Stimulated activated CD8-positive, alpha-beta memory T cell treated with anti-CD3 and anti-CD28 coated beads, Interleukin-4, amount 100 ng/mL, for 24 hours (primary cell): Measurements from ENCODE around the gene PPP1R3D.
"Not testable (repeated sequence)": the region's sequence is repeated elsewhere in the genome, so short reads cannot be mapped to it uniquely, and the experiment has no call there.

Source experiments
- DNase-seq: peaks from one replicate; pipeline ENCODE4 v3.0.0-alpha.2; 2020; ENCODE audit warnings: low read depth

Gene PPP1R3D

GRCh38 chr20:59940129-59940955 is at the start of gene PPP1R3D, which contains the start of gene FAM217B:
Gene PPP1R3D (minus strand): TSS chr20:59940305. CDS start chr20:59939931, 374 bp downstream.
Gene FAM217B (plus strand): TSS chr20:59940389. CDS start chr20:59943944, 3,555 bp downstream.
- DNase-seq = peak; percentile 89

- DNase-seq = no peak
Observed at GRCh38 chr20:59988141-59988540, 48.0 kb upstream of the PPP1R3D start.

- DNase-seq = no peak
Observed at GRCh38 chr20:59987135-59987534, 47.0 kb upstream of the PPP1R3D start.

GRCh38 chr20:59985864-59986263 is 45.8 kb upstream of the PPP1R3D start:
- no peak for DNase-seq

- DNase-seq = no peak
Observed at GRCh38 chr20:59985164-59985563, 45.1 kb upstream of the PPP1R3D start.

DNA sequence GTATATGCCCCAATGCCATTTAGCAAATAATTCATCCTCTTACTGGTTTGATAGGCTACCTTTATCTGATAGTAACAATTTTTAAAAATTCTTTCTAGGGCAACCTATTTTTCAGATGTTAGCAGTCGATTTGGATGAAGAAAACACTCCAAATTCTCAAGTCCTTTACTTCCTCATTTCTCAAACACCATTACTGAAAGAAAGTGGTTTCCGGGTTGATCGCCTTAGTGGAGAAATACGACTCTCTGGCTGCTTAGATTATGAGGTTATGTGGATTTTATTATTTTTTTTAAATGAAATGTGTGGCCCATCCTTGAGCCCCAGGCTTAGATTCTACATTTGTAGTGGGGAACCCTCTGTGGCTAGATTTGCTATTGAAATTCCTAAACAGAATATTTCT is 44.4 kb upstream of the PPP1R3D start:
- DNase-seq = no peak

- no peak for DNase-seq
Observed at GRCh38 chr20:59983076-59983475, 43.0 kb upstream of the PPP1R3D start.

- DNase-seq = no peak
Observed at GRCh38 chr20:59977086-59977485, 37.0 kb upstream of the PPP1R3D start.

DNA sequence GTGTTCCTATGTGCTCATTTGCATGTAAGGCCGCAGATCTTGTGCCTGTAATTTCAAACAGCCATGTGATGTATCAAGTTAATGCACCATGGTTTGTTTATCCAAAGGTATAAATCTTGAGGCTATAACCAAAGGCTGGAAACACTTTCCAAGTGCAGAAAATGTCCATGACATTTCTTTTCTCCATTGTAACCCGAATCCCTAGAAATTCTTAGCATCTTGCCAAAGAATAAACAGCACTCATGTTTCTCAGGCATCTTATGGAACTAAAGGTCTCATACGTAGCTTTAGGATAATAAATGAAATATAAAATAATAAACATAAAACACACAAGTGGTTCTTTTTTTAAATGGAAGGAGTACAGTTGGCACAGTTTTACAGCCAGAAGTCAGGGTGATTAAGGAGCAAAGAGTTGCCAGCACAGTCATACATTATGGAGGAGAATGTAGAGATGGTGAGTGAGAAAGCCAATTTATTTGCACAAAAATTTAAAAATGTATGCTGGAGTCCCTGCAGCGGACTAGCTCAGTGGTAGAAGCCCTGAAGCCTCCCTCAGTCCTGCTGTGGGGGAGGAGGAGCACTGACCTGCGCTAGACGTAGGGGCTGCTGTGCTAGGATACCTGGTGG is 36.2 kb upstream of the PPP1R3D start:
- no peak for DNase-seq

- DNase-seq = no peak
Observed at GRCh38 chr20:59972037-59972801, 32.1 kb upstream of the PPP1R3D start.

- no peak for DNase-seq
Observed at GRCh38 chr20:59971428-59971827, 31.3 kb upstream of the PPP1R3D start.

DNA sequence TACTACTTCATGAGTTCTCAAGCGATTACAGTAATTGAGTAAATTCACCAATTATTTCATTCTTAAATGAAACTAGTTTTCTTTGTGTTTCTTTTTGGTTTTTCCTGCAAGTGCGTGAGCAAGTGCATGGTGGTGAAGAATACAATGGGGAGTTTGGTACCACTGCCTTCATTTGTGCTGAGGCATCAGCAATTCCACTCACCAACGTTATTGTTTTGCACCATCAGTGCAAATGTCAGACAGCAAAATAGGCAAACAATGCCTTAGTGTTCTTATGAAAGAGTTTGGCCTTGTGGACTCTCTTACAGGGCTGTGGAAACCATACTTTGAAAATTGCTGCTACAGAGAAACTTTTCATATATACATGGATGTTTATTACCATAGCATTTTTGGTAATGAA is 26.3 kb upstream of the PPP1R3D start:
- DNase-seq = no peak

GRCh38 chr20:59962155-59962554 is 22.1 kb upstream of the PPP1R3D start:
- no peak for DNase-seq

DNA sequence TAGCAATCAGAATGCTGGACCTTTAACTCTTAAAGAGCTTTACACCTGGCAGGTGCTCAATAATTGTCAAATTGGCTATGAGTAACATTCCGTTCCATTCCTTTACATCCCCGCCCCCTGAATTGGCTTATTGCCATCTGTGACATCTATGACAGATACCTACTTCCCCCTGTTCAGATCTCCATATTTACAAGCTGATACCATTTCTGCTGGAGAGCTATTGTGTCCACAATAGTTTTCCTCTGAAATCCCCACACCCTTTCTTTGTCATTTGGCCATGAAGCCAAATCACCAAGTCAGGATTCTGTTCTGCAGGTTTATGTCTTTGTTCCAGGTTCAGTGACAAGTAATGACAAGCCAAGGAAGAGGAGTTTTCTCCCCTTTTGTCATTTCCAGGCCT is 21.3 kb upstream of the PPP1R3D start:
- no peak for DNase-seq

DNA sequence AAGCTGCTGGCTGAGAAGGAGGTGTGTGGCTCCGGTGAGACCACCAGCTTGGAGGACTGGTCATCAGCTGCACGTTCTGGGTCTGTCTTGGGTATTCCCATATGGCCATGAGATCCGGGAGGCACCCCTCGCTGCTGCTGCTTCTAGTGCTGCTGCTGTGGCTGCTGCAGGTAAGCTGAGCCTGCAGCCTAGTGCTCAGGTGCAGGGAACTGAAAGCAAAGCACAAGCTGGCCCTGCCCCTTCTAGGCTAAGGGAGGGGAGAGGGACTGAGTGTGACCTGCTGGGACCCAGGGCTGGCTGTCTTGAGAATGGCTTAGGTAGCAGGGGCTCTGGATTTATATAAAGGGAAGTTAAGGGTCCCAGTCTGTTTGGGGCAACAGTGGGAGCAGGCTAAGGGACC is 18.5 kb upstream of the PPP1R3D start:
- DNase-seq = no peak

GRCh38 chr20:59958123-59958522 is 18.0 kb upstream of the PPP1R3D start, which contains the start of gene CDH26:
Gene CDH26 (plus strand): TSS chr20:59958423. CDS start chr20:59958727, 304 bp downstream.
- DNase-seq = no peak

- DNase-seq = not testable (repeated sequence)
Observed at GRCh38 chr20:59957568-59957967, 17.5 kb upstream of the PPP1R3D start.

DNA sequence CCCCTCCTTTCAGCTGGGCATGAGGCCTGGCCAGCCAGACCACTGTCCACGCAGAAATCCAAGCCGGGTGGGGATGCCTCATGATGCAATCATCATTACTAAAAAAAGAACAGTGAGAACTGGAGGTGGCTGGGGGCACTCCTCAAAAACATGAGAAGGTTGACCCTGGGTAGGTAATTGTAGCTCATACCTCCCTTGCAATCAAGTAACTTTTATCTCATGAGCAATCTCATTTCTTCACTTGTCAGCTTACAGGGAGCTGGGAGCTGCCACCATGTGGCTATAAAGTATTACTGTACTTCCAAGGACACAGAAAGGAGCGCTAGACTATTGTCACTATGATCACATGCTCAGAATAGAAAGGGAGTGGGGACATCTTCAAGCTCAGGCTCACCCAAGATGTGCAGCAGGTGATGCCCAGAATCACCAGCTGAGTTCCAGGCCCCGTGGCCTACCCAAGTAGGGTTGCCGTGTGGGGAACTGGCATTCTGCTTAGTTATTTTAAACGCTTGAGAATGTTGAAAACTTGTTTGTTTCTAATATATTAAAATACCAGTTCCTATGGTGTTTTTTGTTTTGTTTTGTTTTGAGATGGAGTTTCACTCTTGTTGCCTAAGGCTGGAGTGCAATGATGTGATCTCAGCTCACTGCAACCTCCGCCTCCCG is 15.2 kb upstream of the PPP1R3D start:
- no peak for DNase-seq

GRCh38 chr20:59954718-59955117 is 14.6 kb upstream of the PPP1R3D start:
- no peak for DNase-seq

DNA sequence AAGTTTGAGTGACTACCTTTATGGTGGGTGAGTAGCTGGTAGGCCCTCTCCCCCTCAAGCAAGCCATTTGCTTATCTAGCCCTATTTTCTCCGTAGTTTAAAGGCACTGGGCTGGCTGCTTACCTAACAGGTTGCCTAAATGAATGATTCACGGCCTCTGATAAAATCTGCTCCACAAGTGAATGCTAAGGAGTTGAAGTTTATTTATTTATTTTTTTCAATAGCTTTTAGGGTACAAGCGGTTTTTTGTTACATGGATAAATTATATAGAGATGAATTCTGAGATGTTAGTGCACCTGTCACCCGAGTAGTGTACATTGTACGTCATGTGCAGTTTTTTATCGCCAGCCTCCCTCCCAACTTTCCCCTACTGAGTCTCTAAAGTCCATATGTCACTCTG is 9.8 kb upstream of the PPP1R3D start:
- DNase-seq = no peak

DNA sequence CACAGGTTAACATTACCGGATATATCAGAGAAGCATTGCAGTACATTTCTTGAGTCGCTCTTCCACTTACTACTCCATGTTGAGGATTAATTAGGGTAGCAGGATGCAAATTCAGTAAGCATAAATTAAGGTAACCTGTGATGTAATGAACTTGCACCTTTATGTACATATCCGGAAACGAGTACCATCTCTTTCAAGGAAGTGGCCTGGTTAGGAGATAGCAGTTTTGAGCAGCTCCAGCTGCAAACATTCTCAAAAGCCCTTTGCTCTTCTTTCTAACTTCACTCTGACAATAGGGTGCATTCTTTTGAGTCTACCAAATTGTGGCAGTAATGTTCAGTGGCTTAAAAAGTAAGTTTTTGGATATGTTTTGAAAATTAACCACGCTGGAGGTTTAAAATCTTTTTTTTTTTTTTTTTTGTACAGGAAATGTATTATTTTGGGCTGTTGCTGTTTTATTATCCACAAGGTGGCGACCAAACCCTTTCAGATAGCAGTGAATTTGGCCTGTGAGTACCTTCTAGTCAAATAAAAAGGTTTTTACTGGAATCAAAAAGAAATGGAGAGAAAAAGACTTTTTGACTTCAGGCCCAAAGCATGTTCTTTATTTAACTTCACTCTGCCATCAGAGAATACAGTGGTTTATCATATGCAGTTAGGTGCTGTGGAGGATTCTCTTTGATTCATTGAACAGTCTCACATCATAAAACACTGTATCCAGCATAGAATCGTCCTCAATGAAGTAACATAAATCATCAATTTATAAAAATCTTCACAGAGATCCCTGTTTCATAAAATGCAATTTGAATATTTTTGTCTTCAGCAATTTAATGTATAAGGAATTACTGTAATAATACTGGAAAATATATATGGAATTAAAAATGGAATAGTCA is 9.0 kb upstream of the PPP1R3D start:
- DNase-seq = no peak
